Ecto neural progenitor cell (in vitro differentiated cells): Measurements from ENCODE around the gene ZFAND3.
"Not testable (repeated sequence)": the region's sequence is repeated elsewhere in the genome, so short reads cannot be mapped to it uniquely, and the experiment has no call there.

Experiments
- DNase-seq: peaks from one replicate; pipeline ENCODE4 v3.0.0-alpha.2; 2018; ENCODE audit warnings: low spot score

ZFAND3 gene

GRCh38 chr6:37865504-37865903 is 46.0 kb downstream of the ZFAND3 start:
- DNase-seq = no peak

- no peak for DNase-seq
Observed at GRCh38 chr6:37866590-37867507, 47.3 kb downstream of the ZFAND3 start.

GRCh38 chr6:37867756-37868446 is 48.4 kb downstream of the ZFAND3 start:
- DNase-seq = no peak

GRCh38 chr6:37868447-37868825 is 48.9 kb downstream of the ZFAND3 start:
- no peak for DNase-seq

GRCh38 chr6:37871616-37872372 is 52.3 kb downstream of the ZFAND3 start:
- DNase-seq = no peak

- DNase-seq = no peak
Observed at GRCh38 chr6:37872373-37872745, 52.8 kb downstream of the ZFAND3 start.

GRCh38 chr6:37874726-37875125 is 55.2 kb downstream of the ZFAND3 start:
- DNase-seq = no peak

GRCh38 chr6:37875561-37876309 is 56.2 kb downstream of the ZFAND3 start:
- DNase-seq = no peak

GRCh38 chr6:37876843-37877242 is 57.3 kb downstream of the ZFAND3 start:
- DNase-seq = no peak

- DNase-seq = no peak
Observed at GRCh38 chr6:37877373-37878149, 58.0 kb downstream of the ZFAND3 start.

GRCh38 chr6:37878150-37878710 is 58.7 kb downstream of the ZFAND3 start:
- no peak for DNase-seq

- DNase-seq = not testable (repeated sequence)
Observed at GRCh38 chr6:37880602-37881001, 61.1 kb downstream of the ZFAND3 start.

GRCh38 chr6:37882292-37882691 is 62.8 kb downstream of the ZFAND3 start:
- DNase-seq = no peak

- DNase-seq = no peak
Observed at GRCh38 chr6:37882724-37883413, 63.3 kb downstream of the ZFAND3 start.

- no peak for DNase-seq
Observed at GRCh38 chr6:37884548-37884947, 65.0 kb downstream of the ZFAND3 start.

GRCh38 chr6:37889051-37889450 is 69.5 kb downstream of the ZFAND3 start:
- DNase-seq = no peak

GRCh38 chr6:37889486-37889885 is 70.0 kb downstream of the ZFAND3 start:
- DNase-seq = no peak

GRCh38 chr6:37891072-37891471 is 71.5 kb downstream of the ZFAND3 start:
- DNase-seq = no peak

- no peak for DNase-seq
Observed at GRCh38 chr6:37893257-37893656, 73.7 kb downstream of the ZFAND3 start.

GRCh38 chr6:37893734-37894133 is 74.2 kb downstream of the ZFAND3 start:
- DNase-seq = not testable (repeated sequence)
